NCI-H82 (cell line): ENCODE measurements around the gene DALRD3.

Source experiments
- DNase-seq: peaks from one replicate; lab custom pipeline; 2025; lab: John Stamatoyannopoulos, UW

DALRD3 gene

DNA sequence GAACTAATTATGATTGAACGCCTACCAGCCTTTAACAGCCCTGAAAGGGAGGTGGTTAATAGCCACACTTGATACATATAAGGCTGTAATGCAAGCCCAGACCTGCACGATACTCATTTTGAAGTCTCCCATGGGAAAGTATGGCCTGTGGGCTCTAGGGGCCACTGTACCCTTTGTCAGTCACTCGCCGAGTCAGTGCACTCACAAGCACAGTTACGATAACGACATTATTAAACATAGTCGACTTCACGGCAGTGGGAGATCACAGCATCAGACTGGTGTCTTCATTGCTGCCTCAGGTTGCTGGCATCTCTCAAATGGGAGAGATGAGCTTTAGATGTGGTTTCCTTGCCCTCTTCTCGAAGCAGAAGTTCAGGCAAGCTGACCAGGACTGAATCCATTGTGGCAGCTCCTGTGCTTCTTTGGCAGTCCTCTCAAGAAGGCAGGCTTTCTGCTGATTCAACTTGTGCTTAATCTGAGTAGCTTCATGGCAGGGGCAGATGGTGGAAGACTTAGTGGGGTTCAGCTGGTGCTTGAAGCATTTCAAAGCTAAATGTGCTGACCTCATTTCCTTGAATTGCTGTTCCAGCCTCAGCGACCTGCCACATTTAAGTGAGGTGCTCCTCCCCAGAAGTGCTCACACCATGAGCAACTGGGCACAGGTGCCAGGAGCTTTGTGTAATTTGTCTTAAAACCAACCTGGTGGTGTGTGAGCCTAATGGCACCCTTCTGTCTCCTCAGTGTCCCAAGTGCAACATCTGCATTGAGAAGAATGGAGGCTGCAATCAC is 44.1 kb downstream of the DALRD3 start:
- peak; percentile 29 for DNase-seq

GRCh38 chr3:48970586-48970985 is 47.8 kb downstream of the DALRD3 start:
- DNase-seq, result no peak

DNA sequence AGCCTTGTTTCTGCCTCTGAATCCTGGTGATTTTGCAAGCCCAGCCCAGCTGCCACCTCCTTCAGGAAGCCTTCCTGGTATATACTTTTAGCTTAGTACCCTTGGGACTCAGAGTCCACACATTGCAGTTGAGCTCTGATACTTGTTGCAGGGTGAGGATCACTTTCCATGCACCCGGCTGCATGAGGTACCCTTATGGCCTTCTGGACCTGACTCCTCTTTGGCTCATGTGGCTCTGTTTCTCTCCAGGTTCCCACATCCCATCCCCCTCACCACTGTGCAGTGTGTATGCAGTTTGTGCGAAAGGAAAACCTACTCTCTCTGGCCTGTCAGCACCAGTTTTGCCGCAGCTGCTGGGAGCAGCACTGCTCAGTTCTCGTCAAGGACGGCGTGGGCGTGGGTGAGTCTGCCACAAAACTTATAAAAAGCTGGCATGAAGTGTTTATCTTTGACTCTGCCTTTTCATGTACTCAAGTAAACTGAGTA is 51.5 kb downstream of the DALRD3 start:
- no peak for DNase-seq

GRCh38 chr3:48966367-48966766 is 52.0 kb downstream of the DALRD3 start:
- no peak for DNase-seq
